GM03348 (cell line): ENCODE measurements around the gene WTIP.
"Not testable (repeated sequence)": the region's sequence is repeated elsewhere in the genome, so short reads cannot be mapped to it uniquely, and the experiment has no call there.

ENCODE experiments used
- DNase-seq: peaks from one replicate; pipeline ENCODE4 v3.0.0; 2012; ENCODE audit warnings: low spot score

Gene WTIP

GRCh38 chr19:34480971-34481841 lies at the start of gene WTIP:
Gene WTIP (plus strand): TSS chr19:34481758. CDS start chr19:34481975, 217 bp downstream.
- peak; percentile 96 for DNase-seq

- no peak for DNase-seq
Observed at GRCh38 chr19:34432797-34433196, 48.8 kb upstream of the WTIP start.

- DNase-seq: no peak
Observed at GRCh38 chr19:34436716-34437115, 44.8 kb upstream of the WTIP start.

- DNase-seq: no peak
Observed at GRCh38 chr19:34448191-34448590, 33.4 kb upstream of the WTIP start.

- peak; percentile 9 for DNase-seq
Observed at GRCh38 chr19:34452723-34453122, 28.8 kb upstream of the WTIP start.

GRCh38 chr19:34454091-34454490 lies 27.5 kb upstream of the WTIP start:
- no peak for DNase-seq

GRCh38 chr19:34454685-34455084 lies 26.9 kb upstream of the WTIP start:
- no peak for DNase-seq

- not testable (repeated sequence) for DNase-seq
Observed at GRCh38 chr19:34455783-34456480, 25.6 kb upstream of the WTIP start.

- DNase-seq: no peak
Observed at GRCh38 chr19:34457446-34457845, 24.1 kb upstream of the WTIP start.

- no peak for DNase-seq
Observed at GRCh38 chr19:34458677-34459076, 22.9 kb upstream of the WTIP start.

- DNase-seq: no peak
Observed at GRCh38 chr19:34459614-34460013, 21.9 kb upstream of the WTIP start.

- DNase-seq: peak; percentile 42
Observed at GRCh38 chr19:34461375-34462100, 20.0 kb upstream of the WTIP start.

- DNase-seq: not testable (repeated sequence)
Observed at GRCh38 chr19:34464785-34465184, 16.8 kb upstream of the WTIP start.

- no peak for DNase-seq
Observed at GRCh38 chr19:34468409-34468808, 13.1 kb upstream of the WTIP start.

GRCh38 chr19:34469026-34469425 lies 12.5 kb upstream of the WTIP start:
- not testable (repeated sequence) for DNase-seq

- DNase-seq: no peak
Observed at GRCh38 chr19:34471906-34472700, 9.5 kb upstream of the WTIP start.

GRCh38 chr19:34474233-34474989 lies 7.1 kb upstream of the WTIP start:
- no peak for DNase-seq

- peak; percentile 79 for DNase-seq
Observed at GRCh38 chr19:34475026-34475974, 6.3 kb upstream of the WTIP start.

- DNase-seq: no peak
Observed at GRCh38 chr19:34475975-34476594, 5.5 kb upstream of the WTIP start.
